ENCODE measurements around the gene PCGF1. TPM values are rescaled to one million over a fixed set of nuclear protein-coding genes. Genes with fewer than 3 reads are reported as not detected.
"Not testable (repeated sequence)": the region's sequence is repeated elsewhere in the genome, so short reads cannot be mapped to it uniquely, and the experiment has no call there.

The PCGF1 gene
- total RNA-seq, 1 experiment from 2014 or later, result 29.8 TPM

DNA sequence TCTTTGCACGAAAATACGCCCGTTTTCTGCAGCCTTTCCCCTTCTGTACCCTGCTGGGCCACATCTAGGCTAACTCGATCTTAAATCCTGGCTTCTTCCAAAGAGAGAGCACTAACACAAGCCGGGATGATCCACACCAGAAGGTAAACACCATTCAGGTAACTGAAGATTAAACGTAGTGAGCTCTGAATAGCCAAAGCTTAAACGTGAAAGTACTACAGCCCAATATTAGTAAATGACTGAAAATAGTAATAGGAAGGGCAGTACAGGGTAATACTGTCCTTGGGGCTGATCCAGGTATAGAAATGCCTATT, 34.6 kb downstream of the PCGF1 start:
- no peak for DNase-seq (ENCODE audit: low read depth)

GRCh38 chr2:74472086-74472944, 35.2 kb downstream of the PCGF1 start, which contains the start of gene MRPL53:
MRPL53 (minus strand) TSS chr2:74472680; CDS start chr2:74472660, 20 bp downstream.
- DNase-seq (ENCODE audit: low read depth), result peak; percentile 86

DNA sequence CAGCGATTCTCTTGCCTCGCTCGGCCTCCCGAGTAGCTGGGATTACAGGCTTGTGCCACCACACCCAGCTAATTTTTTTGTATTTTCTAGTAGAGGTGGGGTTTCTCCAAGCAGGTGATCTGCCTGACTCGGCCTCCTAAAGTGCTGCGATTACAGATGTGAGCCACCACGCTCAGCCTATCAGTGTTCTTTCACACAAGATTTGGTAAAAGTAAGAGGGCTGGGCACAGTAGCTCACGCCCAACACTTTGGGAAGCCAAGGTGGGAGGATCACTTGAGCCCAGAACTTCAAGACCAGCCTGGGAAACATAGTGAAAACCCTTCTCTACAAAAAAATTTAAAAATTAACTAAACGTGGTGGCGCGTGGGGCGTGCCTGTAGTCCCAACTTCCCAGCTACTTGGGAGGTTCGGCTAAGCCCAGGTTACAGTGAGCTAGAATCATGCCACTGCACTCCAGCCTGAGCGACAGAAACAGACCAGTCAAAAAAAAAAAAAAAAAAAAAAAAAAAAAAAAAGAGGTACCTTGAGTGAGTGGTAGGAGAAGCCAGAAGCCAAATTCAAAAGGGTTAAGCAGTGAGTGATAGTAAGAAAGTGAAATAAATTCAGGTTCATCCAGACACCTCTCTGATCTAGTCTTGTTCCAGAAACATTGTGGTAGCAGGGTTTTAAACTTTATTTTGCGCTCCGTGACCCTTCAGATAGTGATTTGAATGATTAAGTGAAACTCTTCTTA, 36.0 kb downstream of the PCGF1 start:
- no peak for DNase-seq (ENCODE audit: low read depth)

GRCh38 chr2:74470742-74471141, 36.8 kb downstream of the PCGF1 start:
- not testable (repeated sequence) for DNase-seq (ENCODE audit: low read depth)

- no peak for DNase-seq (ENCODE audit: low read depth)
Observed at GRCh38 chr2:74464406-74464805, 43.1 kb downstream of the PCGF1 start.

DNA sequence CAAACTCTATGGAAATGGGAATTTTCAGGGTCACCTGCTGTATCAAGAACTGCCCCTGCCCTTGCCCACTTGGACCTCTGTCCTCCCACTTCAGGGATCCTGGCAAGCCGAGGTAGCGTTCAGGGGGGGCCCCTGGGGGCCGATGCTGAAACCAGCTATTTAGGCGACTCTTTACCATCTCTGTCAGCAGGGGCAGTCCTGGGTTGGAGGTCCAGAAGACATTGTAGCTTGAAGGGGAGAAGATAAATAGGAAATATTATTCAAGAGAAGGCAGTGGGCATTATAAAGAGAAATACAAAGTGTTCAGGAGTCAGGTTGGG, 44.7 kb downstream of the PCGF1 start:
- DNase-seq (ENCODE audit: low read depth), result no peak

DNA sequence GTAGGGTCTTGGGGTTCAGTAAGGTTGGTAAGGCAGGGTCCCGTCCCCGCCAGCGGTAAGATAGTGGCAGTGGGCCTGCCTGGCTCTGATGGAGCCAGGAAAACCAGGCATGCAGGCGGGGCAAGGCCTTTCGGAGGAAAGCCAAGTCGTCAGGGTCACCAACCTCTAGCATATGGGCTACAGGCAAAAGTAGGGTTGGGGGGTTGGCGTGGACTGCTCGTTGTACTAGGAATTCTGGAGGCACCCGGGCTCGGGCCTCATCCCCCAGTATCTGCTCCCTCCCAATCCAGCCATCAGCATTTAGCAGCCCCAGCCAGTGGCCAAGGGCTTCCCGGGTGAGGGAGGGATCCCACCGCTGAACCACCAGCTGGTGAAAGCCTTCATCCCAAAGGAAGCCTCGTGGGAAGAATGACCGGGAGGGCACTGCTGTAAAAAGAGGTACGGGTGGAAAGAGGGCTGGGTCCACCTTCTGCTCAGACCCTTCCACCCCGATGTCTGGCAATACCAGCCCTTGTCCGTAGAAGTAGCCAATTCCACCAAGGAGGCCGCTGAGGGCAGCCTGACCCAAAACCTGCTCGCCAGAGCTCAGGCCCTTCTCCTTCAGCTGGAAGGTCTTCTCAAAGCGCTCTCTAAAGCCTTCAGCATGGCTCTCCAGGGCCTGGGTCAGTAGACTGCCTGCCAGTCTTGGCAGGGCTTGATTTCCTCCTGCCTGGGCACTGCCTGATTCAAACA, 45.3 kb downstream of the PCGF1 start:
- DNase-seq (ENCODE audit: low read depth), result no peak

DNA sequence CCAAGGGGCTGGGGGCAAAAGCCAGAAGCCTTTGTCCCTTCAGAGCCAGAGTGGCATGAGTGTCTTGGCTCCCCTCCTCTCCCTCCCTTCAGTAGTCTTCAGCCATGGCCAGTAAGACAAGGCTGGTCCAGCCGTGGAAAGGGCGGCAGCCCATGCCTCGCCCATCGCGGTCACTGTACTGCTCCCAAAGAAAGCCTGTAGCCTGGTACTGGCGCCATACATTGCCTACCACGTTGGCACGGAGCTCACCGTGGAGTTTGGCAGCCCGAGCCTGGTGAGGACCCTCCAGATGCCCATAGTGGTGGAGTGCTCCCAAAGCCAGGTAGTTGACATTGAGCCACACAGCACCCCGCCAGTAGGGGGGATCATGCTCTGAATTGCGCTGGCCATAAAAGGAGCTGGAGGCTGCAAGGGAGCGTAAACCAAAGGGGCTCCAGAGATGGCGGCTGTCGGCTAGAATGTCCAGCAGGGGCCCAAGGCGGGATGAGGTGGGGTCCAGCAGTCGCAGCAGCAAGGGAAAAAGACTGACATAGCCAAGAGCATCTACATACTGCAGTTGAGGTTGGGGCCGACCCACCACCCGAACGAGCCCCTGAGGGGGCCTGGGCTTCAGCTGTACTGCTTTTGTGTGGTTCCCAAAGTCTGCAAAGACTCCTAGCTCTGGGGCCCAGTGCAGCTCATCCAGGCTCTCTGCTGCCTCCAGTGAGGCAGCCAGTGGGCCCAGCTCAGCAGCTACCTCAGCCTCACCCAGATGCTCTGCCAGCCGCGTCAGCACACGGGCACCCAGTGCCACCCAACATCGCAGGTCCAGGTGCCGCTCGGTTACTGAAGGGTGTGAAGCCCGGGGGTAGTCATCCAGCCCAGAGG, 46.1 kb downstream of the PCGF1 start:
- no peak for DNase-seq (ENCODE audit: low read depth)

- not testable (repeated sequence) for DNase-seq (ENCODE audit: low read depth)
Observed at GRCh38 chr2:74460187-74460586, 47.3 kb downstream of the PCGF1 start.

DNA sequence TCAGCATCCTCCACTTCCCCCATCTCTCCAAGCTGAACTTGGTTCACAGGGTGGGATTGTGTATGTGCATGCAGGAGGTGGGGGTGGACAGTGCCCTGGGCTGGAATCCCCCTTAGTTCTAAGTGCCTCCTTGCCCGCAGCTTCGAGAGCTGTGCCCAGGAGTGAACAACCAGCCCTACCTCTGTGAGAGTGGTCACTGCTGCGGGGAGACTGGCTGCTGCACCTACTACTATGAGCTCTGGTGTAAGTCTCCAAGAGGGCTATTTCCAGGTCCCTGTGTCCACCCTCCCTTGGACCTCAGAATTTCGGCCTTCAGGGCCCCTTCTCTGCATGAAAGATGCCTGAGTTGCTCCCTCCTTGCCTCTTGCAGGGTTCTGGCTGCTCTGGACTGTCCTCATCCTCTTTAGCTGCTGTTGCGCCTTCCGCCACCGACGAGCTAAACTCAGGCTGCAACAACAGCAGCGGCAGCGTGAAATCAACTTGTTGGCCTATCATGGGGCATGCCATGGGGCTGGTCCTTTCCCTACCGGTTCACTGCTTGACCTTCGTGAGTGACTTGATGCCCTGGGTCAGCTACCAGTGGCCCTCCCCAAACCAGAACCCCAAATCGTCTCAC, 47.9 kb downstream of the PCGF1 start:
- not testable (repeated sequence) for DNase-seq (ENCODE audit: low read depth)

GRCh38 chr2:74458938-74459363, 48.5 kb downstream of the PCGF1 start:
- no peak for DNase-seq (ENCODE audit: low read depth)

GRCh38 chr2:74458132-74458937, 49.2 kb downstream of the PCGF1 start, which contains the start of gene WBP1:
WBP1 (plus strand) TSS chr2:74458438; CDS start chr2:74458603, 165 bp downstream.
- DNase-seq (ENCODE audit: low read depth), result peak; percentile 100

- DNase-seq (ENCODE audit: low read depth), result no peak
Observed at GRCh38 chr2:74457549-74458131, 49.9 kb downstream of the PCGF1 start.

- DNase-seq (ENCODE audit: low read depth), result no peak
Observed at GRCh38 chr2:74457129-74457548, 50.4 kb downstream of the PCGF1 start.

Other genes with a start within 250 kb of the PCGF1 start
- not detected in 2 replicates for gene SLC4A5, start 164.3 kb downstream of the PCGF1 start, total RNA-seq (2014; rRNA removed; shearing (Covaris generic))
- 73.0 and 84.6 TPM in 2 replicates for gene DCTN1, start 127.4 kb downstream of the PCGF1 start, total RNA-seq (2014; rRNA removed; shearing (Covaris generic))
- gene C2orf81, start 86.1 kb downstream of the PCGF1 start, total RNA-seq (2014; rRNA removed; shearing (Covaris generic)), result 0.37 and 2.2 TPM in 2 replicates
- 59.7 and 66.7 TPM in 2 replicates for gene WDR54, start 86.0 kb downstream of the PCGF1 start, total RNA-seq (2014; rRNA removed; shearing (Covaris generic))
- 15.8 and 21.1 TPM in 2 replicates for gene RTKN, start 65.8 kb downstream of the PCGF1 start, total RNA-seq (2014; rRNA removed; shearing (Covaris generic))
- gene INO80B, start 52.6 kb downstream of the PCGF1 start, total RNA-seq (2014; rRNA removed; shearing (Covaris generic)), result 19.0 and 19.6 TPM in 2 replicates
- gene WBP1, start 49.3 kb downstream of the PCGF1 start, total RNA-seq (2014; rRNA removed; shearing (Covaris generic)), result 31.0 and 47.8 TPM in 2 replicates
- 66.5 and 68.5 TPM in 2 replicates for gene MOGS, start 42.3 kb downstream of the PCGF1 start, total RNA-seq (2014; rRNA removed; shearing (Covaris generic))
- gene MRPL53, start 35.0 kb downstream of the PCGF1 start, total RNA-seq (2014; rRNA removed; shearing (Covaris generic)), result 79.3 and 113 TPM in 2 replicates
- 12.7 and 13.2 TPM in 2 replicates for gene CCDC142, start 24.7 kb downstream of the PCGF1 start, total RNA-seq (2014; rRNA removed; shearing (Covaris generic))
- 18.7 and 26.0 TPM in 2 replicates for gene TTC31, start 24.6 kb downstream of the PCGF1 start, total RNA-seq (2014; rRNA removed; shearing (Covaris generic))
- gene LBX2, start 8.1 kb downstream of the PCGF1 start, total RNA-seq (2014; rRNA removed; shearing (Covaris generic)), result 0.84 and 4.0 TPM in 2 replicates
- gene TLX2, start 6.8 kb upstream of the PCGF1 start, total RNA-seq (2014; rRNA removed; shearing (Covaris generic)), result not detected in 2 replicates
- 0.13 and 0.18 TPM in 2 replicates for gene DQX1, start 18.5 kb upstream of the PCGF1 start, total RNA-seq (2014; rRNA removed; shearing (Covaris generic))
- gene AUP1, start 22.0 kb upstream of the PCGF1 start, total RNA-seq (2014; rRNA removed; shearing (Covaris generic)), result 169 and 184 TPM in 2 replicates
- 84.5 and 94.6 TPM in 2 replicates for gene HTRA2, start 22.2 kb upstream of the PCGF1 start, total RNA-seq (2014; rRNA removed; shearing (Covaris generic))
- gene LOXL3, start 46.2 kb upstream of the PCGF1 start, total RNA-seq (2014; rRNA removed; shearing (Covaris generic)), result 48.5 and 49.8 TPM in 2 replicates
- gene DOK1, start 47.0 kb upstream of the PCGF1 start, total RNA-seq (2014; rRNA removed; shearing (Covaris generic)), result 62.1 and 66.8 TPM in 2 replicates
- 0.03 and 0.13 TPM in 2 replicates for gene M1AP, start 140.6 kb upstream of the PCGF1 start, total RNA-seq (2014; rRNA removed; shearing (Covaris generic))
- 11.6 and 12.7 TPM in 2 replicates for gene SEMA4F, start 146.6 kb upstream of the PCGF1 start, total RNA-seq (2014; rRNA removed; shearing (Covaris generic))

All from HT1080 (cell line).